SH-SY5Y (cell line): Measurements from ENCODE around the gene MELK.

ENCODE experiments used
- GATA2 ChIP-seq: IDR thresholded peaks from 2 replicates; pipeline ENCODE4 v1.6.1; 2011; ENCODE audit warnings: mild to moderate bottlenecking, low read depth, low read length
- GATA3 ChIP-seq: IDR thresholded peaks from 2 replicates; pipeline ENCODE4 v1.6.1; 2011; ENCODE audit warnings: low read depth, mild to moderate bottlenecking, low read length, moderate library complexity

The MELK gene

DNA sequence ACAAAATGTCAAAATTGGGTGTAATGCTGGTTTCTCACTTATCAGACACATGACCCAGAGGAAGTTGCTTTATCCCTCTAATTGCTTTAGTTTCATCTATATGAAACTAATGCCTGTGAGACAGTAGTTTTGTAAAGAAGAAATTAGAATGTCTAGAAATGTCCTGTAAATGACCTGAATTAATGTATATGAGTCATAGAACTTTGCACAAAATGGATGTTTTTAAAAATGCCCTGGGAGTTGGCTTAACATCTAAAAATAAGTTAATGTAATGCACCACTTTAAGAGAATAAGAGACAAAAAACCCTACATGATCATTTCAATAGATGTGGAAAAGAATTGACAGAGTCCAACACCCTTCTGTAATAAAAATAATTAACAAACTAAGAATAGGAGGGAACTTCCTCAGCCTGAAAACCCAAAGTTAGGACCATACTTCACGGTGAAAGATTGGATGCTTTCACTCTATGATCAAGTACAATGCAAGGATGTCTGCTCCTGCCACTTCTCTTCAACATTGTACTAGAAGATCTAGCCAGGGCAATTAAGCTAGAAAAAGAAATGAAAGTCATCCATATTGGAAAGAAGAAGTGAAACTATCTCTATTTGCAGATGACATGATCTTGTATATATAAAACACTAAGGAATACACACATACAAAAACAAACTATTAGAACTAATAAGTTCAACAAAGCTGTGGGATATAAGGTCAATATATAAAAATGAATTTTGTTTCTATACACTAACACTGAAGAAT is 117.9 kb downstream of the MELK start:
- TF ChIP-seq GATA3 (no peak), GATA2 (no peak)

DNA sequence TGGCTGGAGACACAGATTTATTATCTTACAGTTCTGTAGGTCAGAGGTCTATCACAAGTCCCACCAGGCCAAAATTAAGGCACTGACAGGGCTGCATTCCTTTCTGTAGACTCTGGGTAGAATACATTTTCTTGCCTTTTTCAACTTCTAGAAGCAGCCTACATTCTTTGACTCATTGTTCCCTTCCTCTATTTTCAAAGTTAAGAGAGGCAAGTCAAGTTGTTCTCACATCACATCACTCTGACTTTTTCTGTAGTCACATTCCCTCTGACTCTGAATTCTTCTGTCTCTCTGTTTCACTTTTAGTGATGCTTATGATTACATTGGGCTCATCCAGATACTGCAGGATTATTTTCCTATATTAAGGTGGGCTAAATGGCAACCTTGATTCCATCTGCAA is 119.0 kb downstream of the MELK start:
- TF ChIP-seq GATA2: no peak
- TF ChIP-seq GATA3: no peak

DNA sequence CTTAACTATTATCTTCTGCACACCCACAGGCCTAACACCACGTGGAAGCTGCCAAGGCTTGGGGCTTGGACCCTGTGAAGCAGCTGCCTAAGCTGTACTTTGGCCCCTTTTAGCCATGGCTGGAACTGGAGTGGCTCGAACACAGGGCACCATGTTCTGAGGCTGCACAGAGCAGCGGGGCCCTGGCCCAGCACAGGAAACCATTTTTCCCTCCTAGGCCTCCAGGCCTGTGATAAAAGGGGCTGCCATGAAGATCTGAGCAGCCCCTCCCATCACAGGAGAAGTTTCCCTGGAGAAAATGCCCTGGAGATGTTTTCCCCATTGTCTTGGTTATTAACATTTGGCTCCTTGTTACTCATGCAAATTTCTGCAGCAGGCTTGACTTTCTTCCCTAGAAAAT is 126.3 kb downstream of the MELK start:
- TF ChIP-seq GATA3 (no peak), GATA2 (no peak)

DNA sequence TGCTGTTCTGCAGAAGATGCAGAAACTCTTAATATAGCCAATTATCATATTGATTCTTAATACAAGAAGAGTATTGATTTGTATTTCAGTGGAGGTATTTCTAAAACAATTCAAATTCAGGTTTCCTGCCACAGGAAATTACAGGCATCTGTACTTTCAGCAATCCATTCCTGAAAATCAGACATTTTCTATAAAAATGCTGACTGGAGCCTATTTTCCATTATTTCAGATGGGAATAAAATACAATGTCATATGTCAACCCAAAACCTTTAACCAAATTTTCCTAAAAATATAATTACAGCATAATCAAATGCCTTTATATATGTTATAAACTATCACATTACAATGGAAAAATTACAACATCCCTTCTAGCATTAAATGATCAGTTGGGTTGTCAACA is 131.5 kb downstream of the MELK start:
- TF ChIP-seq GATA3 (no peak), GATA2 (no peak)

DNA sequence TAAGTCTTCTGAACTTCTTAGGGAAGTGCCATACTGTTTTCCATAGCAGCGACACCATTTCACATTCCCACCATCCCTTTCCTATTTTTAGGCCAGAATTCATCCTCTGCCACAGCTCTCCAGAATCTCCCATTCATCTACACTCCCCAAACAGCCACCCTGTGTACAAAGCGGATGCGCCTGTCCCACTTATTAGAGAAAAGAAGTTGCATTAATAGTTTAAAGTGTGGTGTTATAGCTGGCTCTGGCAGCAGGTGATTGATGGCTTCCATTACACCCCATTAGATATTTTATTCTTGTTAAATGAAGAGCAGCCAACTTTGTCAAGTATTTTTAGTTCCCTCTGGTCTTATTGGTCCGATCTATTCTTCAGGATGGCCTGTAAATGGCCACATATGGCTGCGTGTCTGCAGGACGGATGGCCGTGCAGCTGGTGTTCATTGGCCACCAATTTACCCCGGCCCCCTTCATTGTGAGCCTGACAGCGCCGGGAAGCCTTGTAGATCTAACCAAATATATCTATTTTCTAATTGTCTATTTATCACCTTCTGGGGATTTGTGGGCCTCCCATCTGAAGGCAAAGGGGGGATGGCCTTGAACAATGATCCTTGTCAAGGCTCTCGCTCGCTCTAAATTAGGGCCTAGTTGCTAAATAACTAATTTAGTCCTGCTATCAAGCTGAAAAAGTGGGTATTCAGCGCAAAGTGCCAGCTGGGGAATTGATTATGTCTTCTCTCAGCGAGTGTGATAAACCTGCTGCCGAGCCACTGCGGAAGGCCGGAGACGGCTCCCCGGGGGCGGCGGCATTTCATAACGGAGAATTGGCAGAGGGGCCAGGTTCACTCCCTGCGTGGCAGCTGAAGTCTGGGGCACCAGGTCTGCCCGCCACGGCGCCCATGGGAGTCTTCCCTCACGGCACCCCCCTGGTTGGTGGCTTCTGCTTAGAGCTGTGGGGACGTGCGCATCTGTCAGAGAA is 141.1 kb downstream of the MELK start:
- no peak for TF ChIP-seq GATA3
- TF ChIP-seq GATA2: no peak

DNA sequence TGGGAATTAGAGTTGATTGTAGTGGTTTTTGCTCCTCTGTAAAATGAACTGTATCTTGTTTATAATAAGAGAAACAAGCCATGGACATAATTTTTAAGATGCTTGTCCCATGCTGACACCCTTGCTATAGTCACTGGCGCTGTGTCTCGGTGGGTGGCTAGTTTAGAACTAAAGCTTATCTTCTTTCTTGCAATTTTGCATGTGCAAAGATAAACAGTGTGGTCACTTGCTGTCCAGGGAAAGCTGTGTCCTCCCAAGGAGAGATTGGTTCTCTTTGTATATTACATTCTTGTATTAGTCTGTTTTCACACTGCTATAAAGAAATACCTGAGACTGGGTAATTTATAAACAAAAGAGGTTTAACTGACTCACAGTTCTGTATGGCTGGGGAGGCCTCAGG is 143.8 kb downstream of the MELK start:
- TF ChIP-seq GATA2: no peak
- TF ChIP-seq GATA3: no peak

DNA sequence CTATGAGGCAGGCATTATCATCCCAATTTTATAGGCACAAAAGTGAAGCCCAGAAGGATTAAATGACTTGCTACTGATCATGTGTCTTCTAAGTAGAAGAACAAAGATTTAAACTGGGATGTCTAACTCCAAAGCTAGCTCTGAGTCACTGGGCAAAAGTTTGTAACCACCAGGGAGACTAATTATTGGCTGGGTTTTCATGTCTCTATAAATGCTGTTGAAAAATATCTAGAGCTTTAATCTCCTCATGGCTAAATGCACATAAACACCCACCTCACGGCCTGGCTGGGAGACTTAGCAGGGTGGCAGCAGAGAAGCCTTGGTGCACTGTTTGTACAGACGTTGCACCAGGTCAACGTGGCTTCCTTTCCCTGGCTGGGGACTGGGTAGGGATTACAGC is 144.6 kb downstream of the MELK start:
- TF ChIP-seq GATA2: no peak
- TF ChIP-seq GATA3: no peak

DNA sequence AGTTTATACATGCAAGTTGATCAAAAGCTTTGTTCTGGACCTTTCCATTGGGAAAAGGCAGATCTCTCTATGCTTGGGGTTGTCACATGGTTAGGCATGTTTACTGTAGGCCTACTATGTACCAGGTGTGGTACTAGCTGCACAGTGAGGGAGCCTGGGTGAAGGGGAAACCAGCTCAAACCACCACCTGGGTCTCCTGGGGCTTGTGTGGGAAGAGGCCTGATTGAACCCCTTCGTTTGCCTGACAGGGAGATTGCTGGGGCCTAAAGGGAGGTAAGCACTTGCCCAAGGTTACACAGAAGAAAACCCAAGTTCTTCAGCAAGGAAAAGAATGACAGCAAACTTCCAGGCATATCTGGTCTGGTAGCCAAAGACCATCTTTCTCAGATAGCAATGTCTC is 145.9 kb downstream of the MELK start:
- no peak for TF ChIP-seq GATA2
- TF ChIP-seq GATA3: no peak

DNA sequence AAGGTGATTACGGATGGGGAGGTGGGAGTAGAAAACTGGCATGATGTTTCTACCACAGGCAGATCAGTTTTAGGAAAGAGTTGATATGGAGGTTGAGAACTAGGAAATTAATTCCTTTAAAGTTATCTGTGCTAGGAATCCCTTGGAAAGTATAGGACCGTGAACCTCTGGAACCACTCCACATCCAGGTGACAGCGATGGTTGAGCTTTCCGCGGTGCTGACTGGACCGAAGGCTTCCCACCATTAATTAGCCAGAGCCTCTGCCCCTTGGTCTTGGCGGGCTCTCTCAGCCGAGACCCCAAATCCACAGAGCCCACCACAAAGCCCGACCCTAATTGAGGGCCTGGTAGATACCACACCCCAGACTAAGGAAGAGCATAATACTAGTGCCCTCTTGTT is 147.3 kb downstream of the MELK start:
- TF ChIP-seq GATA3 (no peak), GATA2 (no peak)

DNA sequence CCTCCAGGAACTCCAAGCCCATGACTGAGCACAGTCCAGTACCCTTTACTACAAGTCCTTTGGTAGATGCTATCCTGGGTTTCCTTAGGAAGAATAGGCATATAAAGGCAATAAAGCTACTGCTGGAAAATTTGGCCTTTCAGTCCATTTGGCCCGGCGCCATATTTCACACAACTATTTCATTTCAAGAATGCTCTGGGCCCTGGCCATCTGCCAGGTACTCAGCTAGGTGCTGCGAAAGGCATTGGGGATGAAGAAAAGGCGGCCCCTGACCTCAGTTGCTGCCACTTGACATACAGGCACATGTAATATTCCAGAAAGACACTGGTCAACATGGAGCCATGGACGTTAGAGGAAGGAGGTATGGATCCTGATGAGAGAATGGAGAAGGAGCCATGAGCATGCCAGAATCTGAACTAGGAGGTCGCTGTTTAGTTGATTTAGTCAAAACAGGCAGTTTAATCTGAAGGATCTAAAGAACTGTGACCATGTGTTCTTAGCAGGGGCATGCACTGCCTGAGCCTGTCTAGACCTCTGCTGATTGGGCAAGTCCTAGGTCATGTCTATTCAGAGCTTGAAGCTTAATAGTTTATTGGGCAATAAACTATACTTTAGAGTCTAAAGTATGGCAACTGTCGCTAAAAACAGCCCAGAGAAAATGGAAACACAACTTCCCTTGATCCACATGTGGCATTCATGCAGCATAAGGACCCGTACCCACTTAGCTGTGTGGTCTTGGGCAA is 149.3 kb downstream of the MELK start:
- TF ChIP-seq GATA3: no peak
- no peak for TF ChIP-seq GATA2

DNA sequence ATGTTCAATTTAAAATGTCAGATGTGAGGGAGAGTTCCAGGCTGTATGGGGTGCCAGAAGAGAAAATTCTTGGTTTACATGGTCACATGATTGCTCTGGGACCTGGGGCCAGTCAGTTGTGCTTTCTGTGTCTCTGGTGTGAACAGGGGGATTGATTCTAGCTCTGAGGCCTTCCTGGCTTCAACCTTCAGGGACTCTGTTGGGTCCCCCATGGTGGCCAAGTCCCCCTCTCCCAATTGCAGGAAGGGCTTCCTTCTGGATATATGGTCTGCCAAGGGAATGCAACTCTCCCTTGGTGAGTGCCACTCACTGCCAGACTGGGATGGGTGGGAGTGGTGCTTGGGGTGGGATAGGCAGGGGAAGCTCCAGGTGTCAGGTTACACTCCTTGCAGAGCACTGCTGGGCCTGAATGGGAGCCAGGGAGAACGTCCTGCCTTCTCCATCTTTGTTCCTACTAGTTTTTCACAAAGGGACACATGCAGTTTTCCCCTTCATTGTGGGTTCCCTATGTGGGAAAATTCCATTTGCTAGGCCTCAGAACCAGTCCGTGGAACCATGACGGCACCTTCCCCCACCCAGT is 153.2 kb downstream of the MELK start:
- TF ChIP-seq GATA3: no peak
